H9 (cell line): ENCODE results near the gene ADAMTS18. TPM values are rescaled to one million over a fixed set of nuclear protein-coding genes. Genes with fewer than 3 reads are reported as not detected.

Source experiments
- DNase-seq: peaks from one replicate; pipeline ENCODE4 v3.0.0-alpha.2; 2017
- H2AFZ ChIP-seq: one replicate; pipeline ENCODE4 v1.6.1; 2013; ENCODE audit warnings: mild to moderate bottlenecking, low read length, control low read depth, moderate library complexity
- H2AK5ac ChIP-seq: 2 replicates; pipeline ENCODE4 v1.6.1; 2013; ENCODE audit warnings: low read length, control low read depth, mixed read lengths; ENCODE audit not compliant: insufficient read length
- H2BK120ac ChIP-seq: one replicate; pipeline ENCODE4 v1.6.1; 2013; ENCODE audit warnings: low read depth, mild to moderate bottlenecking, low read length, control low read depth, inconsistent platforms; ENCODE audit not compliant: poor library complexity, severe bottlenecking
- H2BK12ac ChIP-seq: 2 replicates; pipeline ENCODE4 v1.6.1; 2013; ENCODE audit warnings: low read length, control low read depth, mixed read lengths, low read depth; ENCODE audit not compliant: insufficient read length
- H2BK15ac ChIP-seq: 2 replicates; pipeline ENCODE4 v1.6.1; 2013; ENCODE audit warnings: low read depth, low read length, control low read depth
- H2BK20ac ChIP-seq: one replicate; pipeline ENCODE4 v1.6.1; 2013; ENCODE audit warnings: low read depth, mild to moderate bottlenecking, low read length, control low read depth, inconsistent platforms; ENCODE audit not compliant: poor library complexity, severe bottlenecking
- H2BK5ac ChIP-seq: 2 replicates; pipeline ENCODE4 v1.6.1; 2013; ENCODE audit warnings: low read length, control low read depth, mixed read lengths; ENCODE audit not compliant: insufficient read length
- H3K14ac ChIP-seq: 2 replicates; pipeline ENCODE4 v1.6.1; 2013; ENCODE audit warnings: low read length, control low read depth; ENCODE audit not compliant: insufficient read depth
- H3K18ac ChIP-seq: 2 replicates; pipeline ENCODE4 v1.6.1; 2013; ENCODE audit warnings: low read depth, mild to moderate bottlenecking, mixed read lengths, low read length, control low read depth; ENCODE audit not compliant: insufficient read length
- H3K23ac ChIP-seq: 2 replicates; pipeline ENCODE4 v1.6.1; 2013; ENCODE audit warnings: low read length, control low read depth, mixed read lengths, low read depth; ENCODE audit not compliant: insufficient read length
- H3K23me2 ChIP-seq: 2 replicates; pipeline ENCODE4 v1.6.1; 2013; ENCODE audit warnings: low read depth, mild to moderate bottlenecking, mixed read lengths, low read length, control low read depth; ENCODE audit not compliant: insufficient read length, poor library complexity, severe bottlenecking
- H3K27ac ChIP-seq: 2 replicates; pipeline ENCODE4 v1.5.1; 2013; ENCODE audit warnings: low read length, control low read depth, mixed read lengths, low read depth; ENCODE audit not compliant: insufficient read length
- H3K27me3 ChIP-seq: 2 replicates; pipeline ENCODE4 v1.6.1; 2013; ENCODE audit warnings: low read length, control low read depth, inconsistent platforms; ENCODE audit not compliant: insufficient read depth
- H3K4ac ChIP-seq: 2 replicates; pipeline ENCODE4 v1.6.1; 2013; ENCODE audit warnings: low read depth, mild to moderate bottlenecking, control low read depth, inconsistent platforms, low read length, moderate library complexity
- H3K4me1 ChIP-seq: 2 replicates; pipeline ENCODE4 v1.6.1; 2013; ENCODE audit warnings: low read length, control low read depth, inconsistent platforms; ENCODE audit not compliant: insufficient read depth
- H3K4me2 ChIP-seq: 2 replicates; pipeline ENCODE4 v1.6.1; 2013; ENCODE audit warnings: low read length, control low read depth, mixed read lengths; ENCODE audit not compliant: insufficient read length, insufficient read depth
- H3K56ac ChIP-seq: 2 replicates; pipeline ENCODE4 v1.6.1; 2013; ENCODE audit warnings: low read depth, mild to moderate bottlenecking, mixed read lengths, low read length, control low read depth; ENCODE audit not compliant: insufficient read length
- H3K79me1 ChIP-seq: 2 replicates; pipeline ENCODE4 v1.6.1; 2013; ENCODE audit warnings: low read depth, mild to moderate bottlenecking, moderate library complexity, low read length, control low read depth, inconsistent platforms; ENCODE audit not compliant: insufficient read depth, poor library complexity, severe bottlenecking
- H3K79me2 ChIP-seq: 2 replicates; pipeline ENCODE4 v1.6.1; 2013; ENCODE audit warnings: low read length, control low read depth, inconsistent platforms; ENCODE audit not compliant: insufficient read depth
- H3K9ac ChIP-seq: 2 replicates; pipeline ENCODE4 v1.6.1; 2013; ENCODE audit warnings: low read length, control low read depth, mixed read lengths; ENCODE audit not compliant: insufficient read length; ENCODE audit errors: extremely low read depth
- H3K9me3 ChIP-seq: one replicate; pipeline ENCODE4 v1.6.1; 2013; ENCODE audit warnings: low read depth, low read length, inconsistent platforms; ENCODE audit not compliant: control insufficient read depth
- H3T11ph ChIP-seq: one replicate; pipeline ENCODE4 v1.6.1; 2013; ENCODE audit warnings: mild to moderate bottlenecking, low read length, control low read depth, inconsistent platforms
- H4K20me1 ChIP-seq: one replicate; pipeline ENCODE4 v1.6.1; 2013; ENCODE audit not compliant: control insufficient read depth, insufficient read length, insufficient read depth
- H4K5ac ChIP-seq: 2 replicates; pipeline ENCODE4 v1.6.1; 2013; ENCODE audit warnings: low read depth, mild to moderate bottlenecking, mixed read lengths, low read length, control low read depth; ENCODE audit not compliant: insufficient read length
- H4K8ac ChIP-seq: replicated peaks from 2 replicates; pipeline ENCODE4 v1.6.1; 2013; ENCODE audit warnings: low read length, control low read depth, mixed read lengths, low read depth; ENCODE audit not compliant: insufficient read length
- H4K91ac ChIP-seq: 2 replicates; pipeline ENCODE4 v1.6.1; 2013; ENCODE audit warnings: low read depth, mild to moderate bottlenecking, moderate library complexity, mixed read lengths, low read length, control low read depth; ENCODE audit not compliant: insufficient read length
- H3K27ac Mint-ChIP-seq, 3 experiments: 2 replicates in 2 of 3; 3 replicates in 1 of 3; pipeline ENCODE4 v1.8.0; 2020 to 2021; ENCODE audit warnings: mixed read lengths in 3 of 3, mild to moderate bottlenecking in 1 of 3, moderate library complexity in 1 of 3
- H3K27me3 Mint-ChIP-seq: 2 replicates; pipeline ENCODE4 v1.8.0; 2021; ENCODE audit warnings: low read depth, mild to moderate bottlenecking, moderate library complexity, mixed read lengths
- H3K36me3 Mint-ChIP-seq, 3 experiments: 2 replicates in 2 of 3; 3 replicates in 1 of 3; pipeline ENCODE4 v1.8.0; 2020 to 2021; ENCODE audit warnings: low read depth in 3 of 3, mixed read lengths in 3 of 3; ENCODE audit not compliant: insufficient read depth in 1 of 3
- H3K4me1 Mint-ChIP-seq, 2 experiments: 2 replicates each; pipeline ENCODE4 v1.8.0; 2020; ENCODE audit warnings: mixed read lengths in 2 of 2
- H3K4me3 Mint-ChIP-seq, 2 experiments: 2 replicates in 1 of 2; 3 replicates in 1 of 2; pipeline ENCODE4 v1.8.0; 2020 to 2021; ENCODE audit warnings: mild to moderate bottlenecking in 2 of 2, mixed read lengths in 2 of 2, moderate library complexity in 1 of 2
- H3K9me3 Mint-ChIP-seq, 2 experiments: 2 replicates in 1 of 2; 3 replicates in 1 of 2; pipeline ENCODE4 v1.8.0; 2020; ENCODE audit warnings: mild to moderate bottlenecking in 2 of 2, mixed read lengths in 2 of 2, moderate library complexity in 1 of 2
- CTCF ChIP-seq: fragments of 200-600 bp; sonication (generic); conservative IDR thresholded peaks from 3 replicates; pipeline ENCODE4 v1.8.0; 2021; ENCODE audit warnings: antibody characterized with exemption, mild to moderate bottlenecking
- WGBS: extraction: QIAGEN DNeasy Blood & Tissue Kit; methylation state at CpG from one replicate; pipeline ENCODE4 v1.1.7; 2013; ENCODE audit warnings: missing lambda C conversion rate, low lambda C conversion rate, mixed read lengths; ENCODE audit not compliant: insufficient read length; ENCODE audit errors: extremely low coverage; 5-methylcytosine and 5-hydroxymethylcytosine counted together
- total RNA-seq: library from RNA; stranded (reverse); gene quantifications from 2 replicates; pipeline ENCODE4 v1.2.1, GENCODE V29; 2021

The ADAMTS18 gene
- total RNA-seq, 1 experiment from 2014 or later = 0.07 TPM

- Histone ChIP-seq H2AFZ (no peak overlapping the region), H3K4ac (no peak overlapping the region), H3K23ac (no peak overlapping the region), H4K20me1 (no peaks in the 10 kb centered on the region), H4K91ac (no peak overlapping the region), H3K23me2 (no peaks in the 10 kb centered on the region), H3K79me2 (no peaks in the 10 kb centered on the region), H3K27me3 (no peaks in the 10 kb centered on the region), H3T11ph (no peak overlapping the region), H2BK5ac (no peak overlapping the region), H2BK120ac (no peak overlapping the region), H4K5ac (no peak overlapping the region), H3K9ac (no peak overlapping the region), H3K79me1 (no peaks in the 10 kb centered on the region), H3K27ac (no peak overlapping the region), H2BK20ac (no peak overlapping the region), H2AK5ac (no peak overlapping the region), H3K14ac (no peak overlapping the region), H3K18ac (no peak overlapping the region), H2BK12ac (no peak overlapping the region), H4K8ac (no peak overlapping the region), H3K9me3 (no peaks in the 10 kb centered on the region), H3K4me1 (no peaks in the 10 kb centered on the region), H2BK15ac (no peak overlapping the region), H3K56ac (no peak overlapping the region), H3K4me2 (no peak overlapping the region)
- Mint-ChIP-seq H3K27me3 (no peaks in the 10 kb centered on the region; the same call in 1 of the 2 replicates), H3K9me3 (no peaks in the 10 kb centered on the region), H3K4me1 (no peaks in the 10 kb centered on the region), H3K27ac (no peak overlapping the region), H3K4me3 (no peak overlapping the region), H3K36me3 (no peaks in the 10 kb centered on the region)
- no peak for DNase-seq
- no peak for TF ChIP-seq CTCF
- WGBS = no CpG with 5 or more reads among the region's 2 CpGs
Observed at GRCh38 chr16:77322757-77323156, 112.1 kb downstream of the ADAMTS18 start.
